Measurements from ENCODE around the gene DARS2.
A peak's percentile ranks its signal among the peaks of the same experiment; 100 is the strongest.

DNA sequence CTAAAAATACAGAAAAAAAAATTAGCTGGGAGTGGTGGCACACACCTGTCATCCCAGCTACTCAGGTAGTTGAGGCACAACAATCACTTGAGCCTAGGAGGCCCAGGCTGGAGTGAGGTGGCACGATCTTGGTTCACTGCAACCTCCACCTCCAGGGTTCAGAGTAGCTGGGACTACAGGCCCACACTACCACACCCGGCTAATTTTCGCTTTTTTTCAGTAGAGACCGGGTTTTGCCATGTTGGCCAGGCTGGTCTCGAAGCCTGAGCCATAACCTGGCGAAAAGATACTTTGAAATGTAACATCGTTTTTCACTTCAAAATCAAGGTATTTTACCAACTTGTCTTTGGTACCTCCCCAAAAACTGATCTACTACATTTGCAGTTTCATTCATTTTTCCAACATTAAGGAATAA lies 37.3 kb downstream of the DARS2 start:
- TF ChIP-seq CTCF (conservative IDR thresholded peaks at IDR 0.05; ENCODE audit: low read depth, low read length) (no peak), MXI1 (IDR thresholded peaks at IDR 0.05; ENCODE audit: borderline replicate concordance, low read depth, low read length) (no peak), POLR2A (IDR thresholded peaks at IDR 0.05; ENCODE audit: low read depth, low read length) (peak; percentile 12; the same call in 1 of the 2 replicates), SMC3 (IDR thresholded peaks at IDR 0.05; ENCODE audit: low read depth, low read length) (no peak)
